NCI-H1092 (cell line): ENCODE data around the gene MMP24.
A peak's percentile ranks its signal among the peaks of the same experiment; 100 is the strongest.
"Not testable (repeated sequence)": the region's sequence is repeated elsewhere in the genome, so short reads cannot be mapped to it uniquely, and the experiment has no call there.

Experiments
- DNase-seq: peaks from one replicate; lab custom pipeline; 2025; lab: John Stamatoyannopoulos, UW

Gene MMP24

DNA sequence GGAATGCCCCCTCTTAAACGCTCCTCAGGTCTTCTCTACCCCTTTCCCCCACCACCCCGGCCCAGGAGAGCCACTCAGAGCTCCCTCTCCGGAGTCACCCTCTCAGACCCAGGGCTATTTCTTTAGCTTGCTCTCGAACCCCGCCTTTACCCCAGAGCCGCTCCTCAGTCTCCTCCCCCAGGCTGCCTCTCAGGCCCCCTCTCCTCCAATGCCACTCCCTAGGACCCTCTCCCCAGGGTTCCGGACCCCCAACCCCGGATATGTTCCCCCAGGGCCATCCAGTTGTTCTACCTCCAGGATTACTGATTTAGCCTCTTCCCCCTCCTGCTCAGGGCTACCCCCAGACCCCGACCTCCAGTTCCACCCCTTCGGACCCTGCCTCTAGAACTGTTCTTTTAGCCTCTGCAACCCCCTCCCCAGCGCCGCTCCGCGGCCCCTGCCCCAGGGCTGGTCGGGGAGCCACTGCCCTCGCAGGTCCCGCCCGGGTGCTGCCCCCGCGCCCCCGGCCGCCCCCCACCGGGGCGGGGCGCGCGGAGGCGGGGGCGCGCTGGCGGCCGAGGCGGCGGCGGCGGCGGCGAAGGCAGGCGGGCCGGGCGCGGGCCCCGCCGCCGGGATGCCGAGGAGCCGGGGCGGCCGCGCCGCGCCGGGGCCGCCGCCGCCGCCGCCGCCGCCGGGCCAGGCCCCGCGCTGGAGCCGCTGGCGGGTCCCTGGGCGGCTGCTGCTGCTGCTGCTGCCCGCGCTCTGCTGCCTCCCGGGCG, at the start of gene MMP24:
TSS of gene MMP24 (plus strand) at position 565 of the 758 bp plus-strand sequence. CDS start at position 614, 49 bp downstream.
- DNase-seq = no peak

GRCh38 chr20:35179292-35180212, 46.9 kb upstream of the MMP24 start:
- no peak for DNase-seq

DNA sequence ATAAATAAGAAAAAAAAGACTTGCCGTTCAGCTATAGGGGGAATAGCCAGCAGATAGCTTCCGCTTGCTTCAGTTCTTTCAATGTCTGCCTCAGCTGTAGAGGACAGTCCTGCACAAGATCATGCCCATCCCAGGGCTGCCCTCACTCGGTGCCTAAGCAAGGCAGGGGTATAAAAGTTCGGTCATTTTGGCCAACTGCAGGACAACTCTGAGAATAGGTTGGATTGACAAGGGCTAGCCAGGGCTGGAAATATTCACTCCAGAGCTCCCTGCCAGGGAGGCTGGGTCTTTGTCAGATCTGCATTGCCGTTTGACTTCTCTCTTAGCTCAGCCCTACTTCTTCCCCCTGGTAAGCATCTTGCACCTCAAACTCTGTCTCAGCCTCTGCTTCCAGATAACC, 46.2 kb upstream of the MMP24 start:
- DNase-seq = no peak

- DNase-seq = no peak
Observed at GRCh38 chr20:35181731-35182130, 44.8 kb upstream of the MMP24 start.

- not testable (repeated sequence) for DNase-seq
Observed at GRCh38 chr20:35186691-35187289, 39.7 kb upstream of the MMP24 start.

- no peak for DNase-seq
Observed at GRCh38 chr20:35187584-35188190, 38.8 kb upstream of the MMP24 start.

- not testable (repeated sequence) for DNase-seq
Observed at GRCh38 chr20:35189223-35189622, 37.3 kb upstream of the MMP24 start.

- DNase-seq = no peak
Observed at GRCh38 chr20:35190556-35190955, 35.9 kb upstream of the MMP24 start.

DNA sequence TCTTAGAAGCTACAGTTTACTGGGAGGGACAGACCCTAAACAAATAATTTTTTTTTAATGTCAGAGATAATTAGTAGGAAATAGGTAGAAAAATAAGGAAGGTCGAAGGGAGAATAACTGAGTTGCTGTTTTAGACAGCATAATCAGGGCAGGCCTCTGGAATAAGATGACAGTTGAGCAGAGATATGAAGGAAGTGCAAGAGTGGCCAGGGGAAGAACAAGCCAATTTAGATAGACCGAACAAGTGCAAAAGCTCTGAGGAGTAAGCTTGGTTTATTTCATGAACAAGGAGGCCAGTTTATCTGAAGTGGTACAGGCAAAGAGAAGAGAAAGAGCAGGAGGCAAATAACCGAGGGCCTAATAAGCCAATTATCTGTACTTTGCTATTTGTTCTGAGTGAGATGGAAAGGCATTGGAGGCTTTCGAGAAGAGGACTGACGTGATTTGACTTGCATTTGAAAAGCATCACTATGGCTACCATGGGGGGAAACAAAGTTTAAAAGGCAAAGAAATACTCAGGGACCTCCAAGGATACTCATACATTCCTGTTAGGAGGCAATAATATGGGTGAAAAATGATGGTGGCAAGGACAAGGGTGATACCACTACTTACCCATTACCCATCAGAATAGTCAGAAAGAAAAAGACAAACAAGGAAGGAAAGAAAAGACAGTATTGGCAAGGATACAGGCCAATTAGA, 34.9 kb upstream of the MMP24 start:
- no peak for DNase-seq

DNA sequence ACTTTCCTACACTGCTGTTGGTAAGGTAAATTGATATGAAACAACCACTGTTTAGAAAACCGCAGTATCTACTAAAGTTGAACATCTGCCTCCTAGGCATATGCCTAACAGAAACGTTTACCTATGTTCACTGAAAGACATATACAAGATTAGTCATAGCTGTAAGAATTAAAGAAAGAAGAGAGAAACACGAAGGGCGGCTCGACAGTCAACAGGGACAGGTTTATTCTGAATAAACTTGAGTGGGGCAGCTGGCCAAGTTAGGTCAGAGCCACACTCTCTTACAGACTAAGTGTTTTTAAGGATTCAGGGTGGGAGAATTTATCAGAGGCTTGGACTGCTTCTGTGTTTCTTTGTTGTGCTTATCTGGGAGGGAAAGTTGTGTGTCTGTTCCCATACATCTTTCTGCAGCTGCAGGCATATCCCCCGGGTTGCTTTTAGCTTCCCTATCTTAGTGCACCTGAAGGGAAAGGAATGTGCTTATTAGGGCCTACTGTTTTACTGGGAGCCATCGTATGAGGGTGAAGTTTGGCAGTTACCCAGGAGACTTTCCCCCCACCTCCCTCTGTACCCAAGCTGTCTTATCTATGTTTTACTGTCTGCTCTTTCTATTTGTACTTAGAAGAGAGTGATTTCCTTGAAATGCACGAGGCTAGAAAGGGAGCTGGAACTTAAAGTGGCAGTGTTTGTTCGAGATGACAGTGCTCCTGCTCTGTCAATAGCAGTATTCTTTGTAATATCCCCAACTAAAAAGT, 34.2 kb upstream of the MMP24 start:
- no peak for DNase-seq

GRCh38 chr20:35193031-35193791, 33.3 kb upstream of the MMP24 start:
- DNase-seq = not testable (repeated sequence)

DNA sequence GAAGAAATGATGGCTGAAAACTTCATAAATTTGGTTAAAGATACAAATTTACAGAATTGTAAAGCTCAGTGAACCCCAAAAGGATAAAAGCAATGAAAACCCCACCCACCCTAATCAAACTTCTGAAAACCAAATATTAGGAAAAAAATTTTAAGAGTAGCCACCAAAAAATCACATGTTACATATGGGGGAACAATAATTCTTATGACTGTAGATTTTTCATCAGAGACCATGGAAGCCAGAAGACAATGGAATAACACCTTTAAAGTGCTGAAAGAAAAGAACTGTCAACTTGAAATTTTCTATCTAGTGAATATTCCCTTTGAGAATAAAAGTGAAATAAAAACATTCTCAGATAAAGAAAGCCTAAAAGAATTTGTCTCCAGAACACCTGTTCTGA, 30.2 kb upstream of the MMP24 start:
- no peak for DNase-seq

GRCh38 chr20:35199740-35200139, 26.8 kb upstream of the MMP24 start:
- no peak for DNase-seq

DNA sequence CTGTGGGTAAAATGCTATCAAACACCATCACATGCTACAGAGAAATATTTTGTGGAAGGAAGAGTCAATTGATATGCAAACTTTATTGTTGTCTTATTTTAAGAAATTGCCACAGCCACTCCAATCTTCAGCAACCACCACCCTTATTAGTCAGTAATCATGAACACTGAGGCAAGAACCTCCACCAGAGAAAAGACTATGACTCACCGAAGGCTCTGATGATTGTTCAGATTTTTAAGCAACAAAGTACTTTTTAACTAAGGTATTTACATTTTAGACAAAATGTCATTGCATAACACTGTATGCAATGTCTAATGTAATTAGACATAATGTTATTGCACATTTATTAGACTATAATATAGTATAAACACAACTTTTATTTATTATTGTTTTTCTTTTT, 26.2 kb upstream of the MMP24 start:
- DNase-seq = no peak

DNA sequence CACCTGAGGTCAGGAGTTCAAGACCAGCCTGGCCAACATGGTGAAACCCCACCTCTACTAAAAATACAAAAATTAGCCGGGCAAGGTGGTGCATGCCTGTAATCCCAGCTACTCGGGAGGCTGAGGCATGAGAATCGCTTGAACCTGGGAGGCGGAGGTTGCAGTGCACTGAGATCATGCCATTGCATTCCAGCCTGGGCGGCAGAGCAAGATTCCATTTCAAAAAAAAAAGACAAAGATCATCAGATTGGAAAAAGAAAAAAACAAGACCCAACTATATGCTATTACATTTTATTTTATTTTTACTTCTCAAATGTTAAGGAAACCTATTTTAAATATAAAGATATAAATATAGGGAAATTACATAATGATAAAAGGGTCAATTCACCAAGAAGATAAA, 25.0 kb upstream of the MMP24 start:
- not testable (repeated sequence) for DNase-seq

DNA sequence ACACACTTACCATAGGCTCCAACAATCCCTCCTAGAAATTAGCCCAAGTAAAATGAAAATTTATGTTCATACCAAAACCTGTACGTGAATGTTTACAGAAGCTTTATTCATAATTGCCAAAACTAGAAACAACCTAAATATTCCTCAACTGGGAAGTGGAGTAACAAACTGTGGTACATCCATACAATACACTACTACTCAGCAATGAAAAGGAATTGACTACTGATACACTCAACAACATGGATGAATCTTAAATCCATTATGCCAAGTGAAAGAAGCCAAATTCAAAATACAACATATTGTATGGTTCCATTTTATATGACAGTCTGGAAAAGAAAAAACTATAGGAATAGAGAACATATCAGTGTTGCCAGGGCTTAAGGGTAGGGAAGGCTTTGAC, 19.7 kb upstream of the MMP24 start:
- DNase-seq = no peak

DNA sequence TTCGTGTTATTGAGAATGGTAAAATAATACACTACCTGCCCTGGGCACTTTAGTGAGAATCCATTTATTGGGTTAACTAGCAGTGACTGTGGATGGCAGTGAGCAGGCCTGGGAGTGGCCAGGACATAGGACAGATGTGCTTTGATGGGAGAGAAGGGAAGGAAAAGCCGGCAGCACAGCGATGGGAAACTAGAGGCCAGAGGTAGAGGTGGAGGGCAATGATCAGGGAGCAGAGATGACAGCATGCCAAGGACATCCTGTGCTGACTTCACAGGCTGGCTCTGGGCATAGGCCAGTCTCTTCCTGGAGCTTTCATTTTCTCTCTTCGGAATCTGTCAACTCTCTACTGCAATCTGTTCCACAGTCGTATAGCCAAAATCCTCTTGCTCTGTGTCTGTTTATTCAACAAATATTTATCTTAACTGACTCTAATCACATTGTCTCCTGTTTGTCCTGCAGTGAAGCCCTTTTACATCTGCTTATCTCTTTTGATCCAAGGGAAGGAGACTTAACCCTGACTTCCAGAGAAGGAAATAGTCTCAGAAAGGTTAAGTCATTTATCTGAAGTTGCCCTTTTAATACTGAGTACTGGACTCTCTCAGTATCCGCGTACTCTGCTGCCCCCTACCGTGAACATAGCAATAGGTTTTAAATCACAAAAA, 18.4 kb upstream of the MMP24 start:
- peak; percentile 71 for DNase-seq

DNA sequence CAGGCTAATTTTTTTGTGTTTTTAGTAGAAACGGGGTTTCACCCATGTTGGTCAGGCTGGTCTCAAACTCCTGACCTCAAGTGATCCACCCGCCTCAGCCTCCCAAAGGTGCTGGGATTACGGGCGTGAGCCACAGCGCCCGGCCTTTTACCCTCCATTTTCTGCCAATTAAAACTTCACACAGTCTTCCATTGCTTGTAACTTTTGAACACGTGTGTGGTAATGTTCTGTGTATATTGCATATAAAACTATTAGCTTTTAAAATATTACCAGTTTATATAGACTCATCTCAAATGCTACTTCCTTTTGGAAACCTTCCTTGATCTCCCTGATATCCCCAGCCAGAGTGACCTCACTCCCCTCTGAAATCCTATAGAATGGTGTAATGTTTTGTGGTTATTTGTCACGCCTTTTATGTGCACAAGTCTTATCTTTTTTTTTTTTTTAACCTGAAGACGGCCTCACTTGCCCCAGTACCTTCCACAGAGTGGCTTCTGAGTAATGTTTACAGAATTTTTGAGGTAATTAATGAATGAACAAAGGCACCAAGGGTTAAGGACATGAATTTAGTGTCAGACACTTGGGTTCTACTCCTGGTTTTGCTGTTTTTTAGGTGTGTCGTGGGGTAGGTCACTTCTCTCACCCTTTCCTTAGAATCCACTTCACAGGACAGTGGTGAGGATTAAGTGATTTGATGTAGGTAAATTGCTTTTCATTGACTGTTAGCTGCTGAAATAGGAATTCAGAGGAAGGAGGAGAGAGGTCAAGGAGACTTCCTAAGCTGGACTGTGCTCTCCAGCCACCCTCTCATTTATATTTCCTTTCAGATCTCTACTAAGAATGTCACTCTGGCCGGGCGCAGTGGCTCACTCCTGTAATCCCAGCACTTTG, 11.2 kb upstream of the MMP24 start:
- DNase-seq = no peak

DNA sequence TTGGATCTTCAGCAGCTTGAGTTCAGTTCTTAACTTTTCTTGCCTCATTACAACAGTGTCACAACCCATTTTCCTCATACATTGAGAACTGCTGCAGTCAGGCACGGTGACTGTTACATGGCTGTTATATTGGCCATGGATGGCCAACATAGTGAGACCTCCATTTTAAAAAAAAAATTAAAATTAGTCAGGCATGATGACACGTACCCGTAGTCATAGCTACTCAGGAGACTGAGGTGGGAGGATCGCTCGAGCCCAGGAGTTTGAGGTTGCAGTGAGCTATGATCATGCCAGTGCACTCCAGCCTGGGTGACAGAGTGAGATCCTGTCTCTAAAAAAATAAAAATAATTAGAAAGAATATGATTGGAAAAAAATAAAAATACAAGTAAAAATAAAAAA, 9.9 kb upstream of the MMP24 start:
- DNase-seq = no peak
